DMS153 treated with DMSO at 0.1 percent for 48 hours (cell line): Measurements from ENCODE around the gene ORC4.

Experiments
- DNase-seq: peaks from one replicate; lab custom pipeline; 2025; ENCODE audit not compliant: unreplicated experiment; lab: John Stamatoyannopoulos, UW

ORC4 gene

GRCh38 chr2:148020111-148021058 is at the start of gene ORC4:
Gene ORC4 (minus strand): TSS chr2:148020737. CDS start chr2:147975958, 44,779 bp downstream.
- DNase-seq: peak; percentile 96

GRCh38 chr2:148067801-148068200 is 47.3 kb upstream of the ORC4 start:
- no peak for DNase-seq

GRCh38 chr2:148065936-148066335 is 45.4 kb upstream of the ORC4 start:
- no peak for DNase-seq

GRCh38 chr2:148063633-148064032 is 43.1 kb upstream of the ORC4 start:
- no peak for DNase-seq

- no peak for DNase-seq
Measured at GRCh38 chr2:148058641-148059040, 38.1 kb upstream of the ORC4 start.

GRCh38 chr2:148052687-148053086 is 32.1 kb upstream of the ORC4 start:
- DNase-seq: no peak

GRCh38 chr2:148049284-148049683 is 28.7 kb upstream of the ORC4 start:
- DNase-seq: no peak

- no peak for DNase-seq
Measured at GRCh38 chr2:148048475-148049221, 28.1 kb upstream of the ORC4 start.

GRCh38 chr2:148046802-148047201 is 26.3 kb upstream of the ORC4 start:
- no peak for DNase-seq

- DNase-seq: no peak
Measured at GRCh38 chr2:148044322-148044721, 23.8 kb upstream of the ORC4 start.

GRCh38 chr2:148042219-148042618 is 21.7 kb upstream of the ORC4 start:
- DNase-seq: no peak

GRCh38 chr2:148039783-148040182 is 19.2 kb upstream of the ORC4 start:
- no peak for DNase-seq

GRCh38 chr2:148032215-148032614 is 11.7 kb upstream of the ORC4 start:
- DNase-seq: no peak

- no peak for DNase-seq
Measured at GRCh38 chr2:148031152-148031551, 10.6 kb upstream of the ORC4 start.

- no peak for DNase-seq
Measured at GRCh38 chr2:148028781-148029180, 8.2 kb upstream of the ORC4 start.

GRCh38 chr2:148027822-148028221 is 7.3 kb upstream of the ORC4 start:
- no peak for DNase-seq

- no peak for DNase-seq
Measured at GRCh38 chr2:148026573-148026972, 6.0 kb upstream of the ORC4 start.

GRCh38 chr2:148023861-148024260 is 3.3 kb upstream of the ORC4 start:
- no peak for DNase-seq

GRCh38 chr2:148022882-148023281 is 2.3 kb upstream of the ORC4 start:
- DNase-seq: no peak

GRCh38 chr2:148022351-148022750 is 1.8 kb upstream of the ORC4 start:
- no peak for DNase-seq

GRCh38 chr2:148021886-148022285 is 1.3 kb upstream of the ORC4 start:
- no peak for DNase-seq
